NOMO-1 treated with DMSO at 0.1 percent for 48 hours (cell line): ENCODE results near the gene EPHB3.
"Not testable (repeated sequence)": the region's sequence is repeated elsewhere in the genome, so short reads cannot be mapped to it uniquely, and the experiment has no call there.

Source experiments
- DNase-seq: peaks from one replicate; lab custom pipeline; 2025; ENCODE audit not compliant: unreplicated experiment; lab: John Stamatoyannopoulos, UW

EPHB3 gene

GRCh38 chr3:184620475-184621119, 59.0 kb downstream of the EPHB3 start:
- peak; percentile 66 for DNase-seq

- DNase-seq = not testable (repeated sequence)
Measured at GRCh38 chr3:184622156-184622555, 60.6 kb downstream of the EPHB3 start.

GRCh38 chr3:184626923-184627322, 65.3 kb downstream of the EPHB3 start:
- DNase-seq = no peak

GRCh38 chr3:184629555-184630160, 68.1 kb downstream of the EPHB3 start:
- DNase-seq = no peak

GRCh38 chr3:184630861-184631471, 69.4 kb downstream of the EPHB3 start:
- no peak for DNase-seq

GRCh38 chr3:184631472-184631861, 69.9 kb downstream of the EPHB3 start:
- no peak for DNase-seq
